SK-N-SH treated with all-trans-retinoic acid at 6 μM for 48 hours (cell line): Measurements from ENCODE around the gene GOLGA3.

Experiments used
- ATAC-seq: fragments of 200-7000 bp; cut with Tn5 transposase; 3 replicates; pipeline ENCODE4 v1.9.1; 2020; ENCODE audit warnings: mild to moderate bottlenecking, moderate library complexity
- ARNTL ChIP-seq: fragments of 450-650 bp; formaldehyde crosslinking; IDR thresholded peaks from 2 replicates; pipeline ENCODE4 v1.5.0; 2020; ENCODE audit warnings: low read depth, mild to moderate bottlenecking, moderate library complexity, borderline replicate concordance
- CREB5 ChIP-seq: fragments of 250-450 bp; sonication (Bioruptor Pico); IDR thresholded peaks from 2 replicates; pipeline ENCODE4 v1.5.1; 2020; ENCODE audit warnings: low read depth, mild to moderate bottlenecking, moderate library complexity
- CSDC2 ChIP-seq: fragments of 250-450 bp; sonication (Bioruptor Pico); IDR thresholded peaks from 2 replicates; pipeline ENCODE4 v1.5.0; 2020; ENCODE audit warnings: mild to moderate bottlenecking, moderate library complexity
- CSRNP3 ChIP-seq: fragments of 250-450 bp; sonication (Bioruptor Pico); IDR thresholded peaks from 2 replicates; pipeline ENCODE4 v1.5.1; 2021; ENCODE audit warnings: mild to moderate bottlenecking, moderate library complexity
- ESRRG ChIP-seq: fragments of 250-450 bp; sonication (Bioruptor Pico); IDR thresholded peaks from 2 replicates; pipeline ENCODE4 v1.6.1; 2021; ENCODE audit warnings: mild to moderate bottlenecking
- GLIS3 ChIP-seq: fragments of 250-450 bp; sonication (Bioruptor Pico); IDR thresholded peaks from 2 replicates; pipeline ENCODE4 v1.5.0; 2020; ENCODE audit warnings: mild to moderate bottlenecking, moderate library complexity
- OSR1 ChIP-seq: fragments of 250-450 bp; sonication (Bioruptor Pico); IDR thresholded peaks from 2 replicates; pipeline ENCODE4 v1.8.0; 2022; ENCODE audit warnings: moderate library complexity, mild to moderate bottlenecking, inconsistent platforms
- PATZ1 ChIP-seq: fragments of 250-450 bp; sonication (Bioruptor Pico); IDR thresholded peaks from 2 replicates; pipeline ENCODE4 v1.8.0; 2020; ENCODE audit warnings: mild to moderate bottlenecking, moderate library complexity, borderline replicate concordance
- POU6F1 ChIP-seq: fragments of 250-450 bp; sonication (Bioruptor Pico); IDR thresholded peaks from 2 replicates; pipeline ENCODE4 v1.8.0; 2021; ENCODE audit warnings: low read depth, mild to moderate bottlenecking, moderate library complexity, borderline replicate concordance
- PPARA ChIP-seq: fragments of 250-450 bp; sonication (Bioruptor Pico); IDR thresholded peaks from 2 replicates; pipeline ENCODE4 v1.5.0; 2020; ENCODE audit warnings: mild to moderate bottlenecking, borderline replicate concordance
- RARB ChIP-seq: fragments of 250-450 bp; sonication (Bioruptor Pico); IDR thresholded peaks from 2 replicates; pipeline ENCODE4 v1.8.0; 2021; ENCODE audit warnings: mild to moderate bottlenecking, moderate library complexity
- SNAI2 ChIP-seq: fragments of 250-450 bp; sonication (Bioruptor Pico); IDR thresholded peaks from 2 replicates; pipeline ENCODE4 v1.5.0; 2020; ENCODE audit warnings: mild to moderate bottlenecking, moderate library complexity
- TCF4 ChIP-seq: fragments of 250-450 bp; sonication (Bioruptor Pico); IDR thresholded peaks from 2 replicates; pipeline ENCODE4 v1.8.0; 2021; ENCODE audit warnings: mild to moderate bottlenecking, moderate library complexity, borderline replicate concordance
- TOX ChIP-seq: fragments of 250-450 bp; sonication (Bioruptor Pico); IDR thresholded peaks from 2 replicates; pipeline ENCODE4 v1.8.0; 2021; ENCODE audit warnings: mild to moderate bottlenecking, moderate library complexity, borderline replicate concordance
- TSHZ2 ChIP-seq: fragments of 250-450 bp; sonication (Bioruptor Pico); IDR thresholded peaks from 2 replicates; pipeline ENCODE4 v1.5.0; 2020; ENCODE audit warnings: mild to moderate bottlenecking, moderate library complexity
- ZFP3 ChIP-seq: fragments of 250-450 bp; sonication (Bioruptor Pico); IDR thresholded peaks from 2 replicates; pipeline ENCODE4 v1.5.0; 2020; ENCODE audit warnings: mild to moderate bottlenecking, moderate library complexity
- ZFP30 ChIP-seq: fragments of 450-650 bp; formaldehyde crosslinking; IDR thresholded peaks from 2 replicates; pipeline ENCODE4 v1.5.0; 2022; ENCODE audit warnings: mild to moderate bottlenecking, moderate library complexity
- ZNF565 ChIP-seq: fragments of 450-650 bp; formaldehyde crosslinking; conservative IDR thresholded peaks from 2 replicates; pipeline ENCODE4 v1.5.0; 2020; ENCODE audit warnings: low read depth, mild to moderate bottlenecking, moderate library complexity
- ZNF70 ChIP-seq: fragments of 450-650 bp; formaldehyde crosslinking; IDR thresholded peaks from 2 replicates; pipeline ENCODE4 v1.5.0; 2020; ENCODE audit warnings: mild to moderate bottlenecking, moderate library complexity
- ZNF8 ChIP-seq: fragments of 450-650 bp; formaldehyde crosslinking; IDR thresholded peaks from 2 replicates; pipeline ENCODE4 v1.5.0; 2020; ENCODE audit warnings: mild to moderate bottlenecking, moderate library complexity

GOLGA3 gene

GRCh38 chr12:132872975-132873421, 44.3 kb upstream of the GOLGA3 start (continued):
- TF ChIP-seq SNAI2 (no peak), ZFP30 (no peak), TOX (no peak)

- ATAC-seq, result no peak
- no peak for TF ChIP-seq CREB5 (CRISPR knock-in tag)
- no peak for TF ChIP-seq SNAI2
- TF ChIP-seq TOX, result no peak
- TF ChIP-seq ZNF565 (CRISPR knock-in tag), result no peak
- no peak for TF ChIP-seq RARB (CRISPR knock-in tag)
- no peak for TF ChIP-seq ESRRG
- TF ChIP-seq CSDC2 (CRISPR knock-in tag), result no peak
- no peak for TF ChIP-seq CSRNP3 (CRISPR knock-in tag)
- no peak for TF ChIP-seq ZNF8 (CRISPR knock-in tag)
- no peak for TF ChIP-seq OSR1 (CRISPR knock-in tag)
- no peak for TF ChIP-seq GLIS3 (CRISPR knock-in tag)
- TF ChIP-seq POU6F1 (CRISPR knock-in tag), result no peak
- TF ChIP-seq PPARA, result no peak
- TF ChIP-seq TSHZ2 (CRISPR knock-in tag), result no peak
- no peak for TF ChIP-seq ARNTL (CRISPR knock-in tag)
- no peak for TF ChIP-seq ZFP30
- TF ChIP-seq ZNF70 (CRISPR knock-in tag), result no peak
- TF ChIP-seq TCF4, result no peak
- TF ChIP-seq, all 23 proteins: peak for 0
Measured at GRCh38 chr12:132872073-132872855, 43.6 kb upstream of the GOLGA3 start.

GRCh38 chr12:132869551-132869950, 40.9 kb upstream of the GOLGA3 start:
- TF ChIP-seq ZFP3 (CRISPR knock-in tag) (no peak), TCF4 (no peak), PATZ1 (no peak), ESRRG (no peak), ZNF565 (CRISPR knock-in tag) (no peak), ARNTL (CRISPR knock-in tag) (no peak), ZNF8 (CRISPR knock-in tag) (no peak), CSRNP3 (CRISPR knock-in tag) (no peak), ZFP30 (no peak), SNAI2 (no peak), PPARA (no peak), TSHZ2 (CRISPR knock-in tag) (no peak), RARB (CRISPR knock-in tag) (no peak), ZNF70 (CRISPR knock-in tag) (no peak), CREB5 (CRISPR knock-in tag) (no peak), CSDC2 (CRISPR knock-in tag) (no peak)
- ATAC-seq, result no peak
